ENCODE results near the gene JMJD1C.

- TF ChIP-seq POLR2AphosphoS5 (IDR thresholded peaks at IDR 0.05; ENCODE audit: low read depth, low read length) (no peak), EZH2 (IDR thresholded peaks at IDR 0.05) (no peak), JUND (IDR thresholded peaks at IDR 0.05) (no peak), POLR2A (IDR thresholded peaks at IDR 0.05; ENCODE audit: borderline replicate concordance, extremely low read depth, insufficient read depth, insufficient read length) (no peak), EZH2phosphoT487 (IDR thresholded peaks at IDR 0.05; ENCODE audit: borderline replicate concordance) (no peak), RAD21 (IDR thresholded peaks at IDR 0.05; ENCODE audit: low read depth) (no peak), CBX3 (IDR thresholded peaks at IDR 0.05; ENCODE audit: low read depth) (no peak), SIN3A (IDR thresholded peaks at IDR 0.05; ENCODE audit: low read depth) (no peak)
- TF ChIP-seq, protein P1, sequence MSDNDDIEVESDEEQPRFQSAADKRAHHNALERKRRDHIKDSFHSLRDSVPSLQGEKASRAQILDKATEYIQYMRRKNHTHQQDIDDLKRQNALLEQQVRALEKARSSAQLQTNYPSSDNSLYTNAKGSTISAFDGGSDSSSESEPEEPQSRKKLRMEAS (IDR thresholded peaks at IDR 0.05), result no peak
- TF ChIP-seq, protein P2, sequence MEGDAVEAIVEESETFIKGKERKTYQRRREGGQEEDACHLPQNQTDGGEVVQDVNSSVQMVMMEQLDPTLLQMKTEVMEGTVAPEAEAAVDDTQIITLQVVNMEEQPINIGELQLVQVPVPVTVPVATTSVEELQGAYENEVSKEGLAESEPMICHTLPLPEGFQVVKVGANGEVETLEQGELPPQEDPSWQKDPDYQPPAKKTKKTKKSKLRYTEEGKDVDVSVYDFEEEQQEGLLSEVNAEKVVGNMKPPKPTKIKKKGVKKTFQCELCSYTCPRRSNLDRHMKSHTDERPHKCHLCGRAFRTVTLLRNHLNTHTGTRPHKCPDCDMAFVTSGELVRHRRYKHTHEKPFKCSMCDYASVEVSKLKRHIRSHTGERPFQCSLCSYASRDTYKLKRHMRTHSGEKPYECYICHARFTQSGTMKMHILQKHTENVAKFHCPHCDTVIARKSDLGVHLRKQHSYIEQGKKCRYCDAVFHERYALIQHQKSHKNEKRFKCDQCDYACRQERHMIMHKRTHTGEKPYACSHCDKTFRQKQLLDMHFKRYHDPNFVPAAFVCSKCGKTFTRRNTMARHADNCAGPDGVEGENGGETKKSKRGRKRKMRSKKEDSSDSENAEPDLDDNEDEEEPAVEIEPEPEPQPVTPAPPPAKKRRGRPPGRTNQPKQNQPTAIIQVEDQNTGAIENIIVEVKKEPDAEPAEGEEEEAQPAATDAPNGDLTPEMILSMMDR (IDR thresholded peaks at IDR 0.05 in 2 of 3, conservative IDR thresholded peaks at IDR 0.05 in 1 of 3; ENCODE audit: borderline replicate concordance in 1 of 3, insufficient read depth in 1 of 3, low read depth in 2 of 3, low read length in 2 of 3), result no peak
Measured at GRCh38 chr10:63227207-63227895, 238.4 kb downstream of the JMJD1C start.

Data from HCT116 (cell line).